Stimulated activated naive CD8-positive, alpha-beta T cell treated with anti-CD3 and anti-CD28 coated beads, Interleukin-15, amount 100 ng/mL, for 72 hours (primary cell): ENCODE measurements around the gene PEG3.
A peak's percentile ranks its signal among the peaks of the same experiment; 100 is the strongest.

Experiments used
- ATAC-seq: fragments of 150-1000 bp; cut with Tn5 transposase; 2 replicates; pipeline ENCODE4 v1.10.0; 2021; ENCODE audit warnings: mild to moderate bottlenecking, moderate library complexity
- DNase-seq, 2 donors: peaks; one replicate each; pipeline ENCODE4 v3.0.0; 2021 to 2022
- H3K27ac Mint-ChIP-seq, 2 donors: one replicate each; pipeline ENCODE4 v1.8.0; 2022; ENCODE audit warnings: mild to moderate bottlenecking in 2 of 2, mixed read lengths in 2 of 2, moderate library complexity in 2 of 2
- H3K27me3 Mint-ChIP-seq: one replicate; pipeline ENCODE4 v1.8.0; 2022; ENCODE audit warnings: mixed read lengths
- H3K4me1 Mint-ChIP-seq: one replicate; pipeline ENCODE4 v1.8.0; 2022; ENCODE audit warnings: mild to moderate bottlenecking, mixed read lengths
- H3K4me3 Mint-ChIP-seq, 2 donors: one replicate each; pipeline ENCODE4 v1.8.0; 2022; ENCODE audit warnings: mild to moderate bottlenecking in 2 of 2, mixed read lengths in 2 of 2, moderate library complexity in 1 of 2
- H3K9me3 Mint-ChIP-seq, 2 donors: one replicate each; pipeline ENCODE4 v1.8.0; 2022; ENCODE audit warnings: mixed read lengths in 2 of 2

PEG3 gene

DNA sequence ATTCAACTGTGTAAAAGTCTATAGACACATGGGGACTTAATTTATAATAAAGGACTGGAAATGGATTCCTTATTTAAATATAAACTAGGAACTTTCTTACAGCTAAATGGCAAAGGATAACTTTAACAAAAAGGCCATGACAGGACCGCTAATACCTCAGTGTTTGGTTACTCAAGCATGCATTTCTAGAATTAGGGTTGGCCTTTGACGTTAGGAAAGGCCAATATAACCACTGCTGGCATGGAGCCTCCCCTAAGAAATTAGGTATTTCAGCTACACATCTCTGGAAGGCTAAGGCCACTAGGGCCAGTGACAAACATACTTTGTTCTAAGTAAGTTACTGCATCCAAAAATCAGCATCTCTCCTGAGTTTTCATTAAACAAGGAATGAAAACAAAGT, 9.3 kb downstream of the PEG3 start:
- ATAC-seq (no peak), DNase-seq (no peak)
- peaks cover 21 to 55% of the 10 kb centered on the region in 2 donors for H3K9me3 Mint-ChIP-seq
- H3K27ac Mint-ChIP-seq, result no peak overlapping the region
- no peak overlapping the region for H3K4me3 Mint-ChIP-seq
- H3K27me3 Mint-ChIP-seq, result no peaks in the 10 kb centered on the region
- no peaks in the 10 kb centered on the region for H3K4me1 Mint-ChIP-seq

DNA sequence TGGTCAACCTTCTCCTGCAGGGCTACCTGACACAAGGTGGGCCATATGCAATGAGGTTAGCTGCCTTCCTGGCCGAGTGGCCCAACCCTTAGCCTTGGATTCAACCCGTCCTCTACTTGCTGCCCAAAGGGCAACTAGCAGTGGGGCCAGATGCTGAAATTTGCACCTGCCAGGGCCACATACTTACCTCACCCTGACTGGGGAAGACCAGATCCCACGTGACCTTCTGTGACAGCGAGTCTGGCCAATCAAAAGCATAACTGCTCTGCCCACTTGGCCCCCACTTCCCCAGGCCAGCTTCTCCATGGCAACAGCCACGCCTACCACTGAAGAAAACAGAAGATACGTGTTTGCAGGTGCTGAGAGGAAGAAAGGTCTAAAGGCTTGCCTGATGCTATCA, 10.9 kb downstream of the PEG3 start:
- ATAC-seq, result no peak
- H3K9me3 Mint-ChIP-seq, result peaks cover 9 to 49% of the 10 kb centered on the region in 2 donors
- H3K4me1 Mint-ChIP-seq, result no peaks in the 10 kb centered on the region
- no peaks in the 10 kb centered on the region for H3K27me3 Mint-ChIP-seq
- no peak for DNase-seq
- no peak overlapping the region for H3K4me3 Mint-ChIP-seq
- H3K27ac Mint-ChIP-seq, result no peak overlapping the region

- H3K27me3 Mint-ChIP-seq, result no peaks in the 10 kb centered on the region
- no peak overlapping the region for H3K27ac Mint-ChIP-seq
- DNase-seq (no peak), ATAC-seq (no peak)
- H3K4me1 Mint-ChIP-seq, result no peaks in the 10 kb centered on the region
- peaks cover 5 to 50% of the 10 kb centered on the region in 2 donors for H3K9me3 Mint-ChIP-seq
- H3K4me3 Mint-ChIP-seq, result no peak overlapping the region
These were observed 12.8 kb downstream of the PEG3 start for GRCh38 chr19:56827708-56828107.

DNA sequence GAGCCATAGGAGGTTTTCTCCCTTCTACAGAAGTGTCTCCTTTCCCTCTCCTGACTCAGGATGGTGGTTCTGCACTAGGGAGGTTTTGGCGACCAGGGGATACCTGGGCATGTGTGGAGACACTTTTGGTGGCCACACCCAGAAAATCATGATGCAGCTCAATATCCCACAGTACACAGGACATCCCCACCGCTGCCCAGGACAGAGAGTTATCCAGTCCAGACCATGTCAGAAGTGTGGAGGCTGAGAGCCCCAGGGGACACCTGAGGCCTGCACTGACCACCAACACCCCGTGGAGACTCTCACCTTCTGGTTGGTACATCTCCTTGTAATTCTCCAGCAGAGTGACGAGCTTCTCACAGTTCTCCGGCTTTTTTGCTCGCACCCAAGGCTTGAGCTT, 16.6 kb downstream of the PEG3 start:
- ATAC-seq, result no peak
- DNase-seq, result no peak
- Mint-ChIP-seq H3K4me1 (no peaks in the 10 kb centered on the region), H3K27ac (peak overlapping the region in 1 of 2 donors; percentile 38), H3K4me3 (no peak overlapping the region), H3K27me3 (no peaks in the 10 kb centered on the region), H3K9me3 (peaks cover 12 to 76% of the 10 kb centered on the region in 2 donors)

DNA sequence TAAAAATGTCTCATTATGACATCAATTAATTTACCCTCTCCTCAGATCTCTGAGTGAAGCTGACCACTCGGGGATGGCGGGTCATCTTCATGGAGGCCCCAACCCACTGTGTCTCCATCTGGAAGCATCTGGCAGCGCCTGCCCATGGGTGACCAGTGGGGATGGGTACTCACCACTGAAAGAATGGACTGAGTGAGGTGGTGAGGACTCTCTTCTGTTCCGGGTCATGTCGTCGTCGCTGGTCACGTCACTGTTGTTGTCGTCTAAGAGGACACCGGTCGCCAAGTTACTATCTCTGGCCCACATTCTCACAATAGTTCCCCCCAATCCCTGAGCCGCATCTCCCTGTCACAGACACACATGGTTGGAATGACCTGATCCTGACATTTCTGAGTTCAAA, 17.1 kb downstream of the PEG3 start:
- Mint-ChIP-seq H3K27me3 (no peaks in the 10 kb centered on the region), H3K27ac (no peak overlapping the region), H3K4me1 (no peaks in the 10 kb centered on the region), H3K4me3 (no peak overlapping the region), H3K9me3 (peaks cover 16 to 78% of the 10 kb centered on the region in 2 donors)
- DNase-seq (no peak), ATAC-seq (no peak)

DNA sequence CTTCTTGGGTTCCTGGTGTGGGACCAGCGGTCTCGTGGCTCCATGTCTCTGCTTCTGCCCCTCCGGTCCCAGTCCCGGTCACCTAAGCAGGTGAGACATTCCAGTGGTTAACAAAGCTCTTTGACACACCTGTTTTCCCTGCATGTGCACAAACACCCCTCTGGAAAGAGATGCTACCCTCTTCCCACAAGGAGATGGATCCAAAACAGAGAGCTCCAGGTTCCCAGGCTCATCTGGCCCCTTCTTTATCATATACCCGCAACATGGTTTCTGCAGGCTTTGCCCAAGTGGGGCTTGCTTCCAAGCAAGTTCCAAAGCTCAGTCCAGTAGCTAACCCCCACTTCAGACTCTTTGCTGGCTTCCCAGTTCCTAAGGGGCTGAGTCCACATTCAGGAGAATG, 17.8 kb downstream of the PEG3 start:
- DNase-seq (no peak), ATAC-seq (no peak)
- no peaks in the 10 kb centered on the region for H3K4me1 Mint-ChIP-seq
- no peak overlapping the region for H3K4me3 Mint-ChIP-seq
- H3K27ac Mint-ChIP-seq, result no peak overlapping the region
- peaks cover 21 to 78% of the 10 kb centered on the region in 2 donors for H3K9me3 Mint-ChIP-seq
- no peaks in the 10 kb centered on the region for H3K27me3 Mint-ChIP-seq

GRCh38 chr19:56821675-56822074, 18.9 kb downstream of the PEG3 start:
- Mint-ChIP-seq H3K27ac (no peak overlapping the region), H3K9me3 (peaks cover 31 to 82% of the 10 kb centered on the region in 2 donors), H3K27me3 (no peaks in the 10 kb centered on the region), H3K4me3 (no peak overlapping the region), H3K4me1 (no peaks in the 10 kb centered on the region)
- no peak for ATAC-seq
- no peak for DNase-seq

GRCh38 chr19:56821209-56821608, 19.3 kb downstream of the PEG3 start:
- DNase-seq (no peak), ATAC-seq (no peak)
- H3K4me1 Mint-ChIP-seq, result no peaks in the 10 kb centered on the region
- peaks cover 34 to 82% of the 10 kb centered on the region in 2 donors for H3K9me3 Mint-ChIP-seq
- H3K27ac Mint-ChIP-seq, result no peak overlapping the region
- no peak overlapping the region for H3K4me3 Mint-ChIP-seq
- no peaks in the 10 kb centered on the region for H3K27me3 Mint-ChIP-seq

DNA sequence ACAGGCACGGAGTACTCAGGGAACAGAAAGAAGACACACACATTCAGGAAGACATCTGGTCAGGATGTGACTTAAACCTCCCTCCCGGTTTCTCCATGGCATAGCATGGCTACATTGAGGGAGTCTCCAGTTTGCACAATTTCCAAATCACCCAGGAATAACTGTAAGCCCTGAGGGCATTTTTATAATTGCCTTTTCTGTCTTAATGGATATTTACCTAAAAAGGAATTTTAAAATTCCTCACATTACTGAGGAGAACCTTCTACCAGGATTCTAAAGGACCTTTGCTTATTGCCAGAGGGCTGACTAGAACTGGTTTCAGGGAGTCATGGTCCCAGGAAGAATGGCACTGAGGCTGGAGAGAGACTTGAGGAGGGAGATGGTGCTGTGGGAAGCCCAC, 21.4 kb downstream of the PEG3 start:
- no peak for DNase-seq
- no peak overlapping the region for H3K4me3 Mint-ChIP-seq
- H3K9me3 Mint-ChIP-seq, result peaks cover 38 to 90% of the 10 kb centered on the region in 2 donors
- H3K4me1 Mint-ChIP-seq, result no peaks in the 10 kb centered on the region
- H3K27me3 Mint-ChIP-seq, result no peaks in the 10 kb centered on the region
- H3K27ac Mint-ChIP-seq, result no peak overlapping the region
- ATAC-seq, result no peak

DNA sequence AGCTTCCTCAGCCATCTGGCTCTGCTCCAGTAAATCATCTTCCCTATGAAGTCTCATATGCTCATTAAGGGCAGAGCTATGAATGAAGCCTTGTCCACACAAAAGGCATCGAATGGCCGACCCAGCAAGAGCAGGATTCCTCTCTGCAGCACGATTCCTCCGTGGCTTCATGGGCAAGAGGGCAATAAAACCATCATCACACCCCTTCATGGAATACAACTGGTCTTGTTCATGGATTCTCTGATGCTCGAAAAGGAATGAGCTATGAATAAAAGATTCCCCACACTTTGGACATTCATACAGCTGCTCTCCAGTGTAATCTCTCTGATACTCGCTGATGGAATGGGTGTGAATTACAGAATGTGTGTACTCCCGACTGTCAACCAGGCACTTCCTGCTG, 25.9 kb downstream of the PEG3 start:
- no peaks in the 10 kb centered on the region for H3K4me1 Mint-ChIP-seq
- peaks cover 40 to 78% of the 10 kb centered on the region in 2 donors for H3K9me3 Mint-ChIP-seq
- no peak overlapping the region for H3K27ac Mint-ChIP-seq
- H3K4me3 Mint-ChIP-seq, result no peak overlapping the region
- no peaks in the 10 kb centered on the region for H3K27me3 Mint-ChIP-seq
- no peak for ATAC-seq
- no peak for DNase-seq

GRCh38 chr19:56813531-56813930, 27.0 kb downstream of the PEG3 start:
- H3K27ac Mint-ChIP-seq, result no peak overlapping the region
- no peak overlapping the region for H3K4me3 Mint-ChIP-seq
- ATAC-seq (no peak), DNase-seq (no peak)
- peaks cover 29 to 70% of the 10 kb centered on the region in 2 donors for H3K9me3 Mint-ChIP-seq
- no peaks in the 10 kb centered on the region for H3K4me1 Mint-ChIP-seq
- no peaks in the 10 kb centered on the region for H3K27me3 Mint-ChIP-seq

- DNase-seq, result no peak
- Mint-ChIP-seq H3K9me3 (peaks cover 17 to 63% of the 10 kb centered on the region in 2 donors), H3K4me1 (no peaks in the 10 kb centered on the region), H3K27me3 (no peaks in the 10 kb centered on the region), H3K4me3 (no peak overlapping the region), H3K27ac (no peak overlapping the region)
- no peak for ATAC-seq
These were observed 29.0 kb downstream of the PEG3 start for GRCh38 chr19:56811480-56811879.

- ATAC-seq, result no peak
- H3K9me3 Mint-ChIP-seq, result peaks cover 25 to 65% of the 10 kb centered on the region in 2 donors
- DNase-seq, result no peak
- no peaks in the 10 kb centered on the region for H3K27me3 Mint-ChIP-seq
- H3K4me1 Mint-ChIP-seq, result no peaks in the 10 kb centered on the region
- no peak overlapping the region for H3K4me3 Mint-ChIP-seq
- no peak overlapping the region for H3K27ac Mint-ChIP-seq
These were observed 30.3 kb downstream of the PEG3 start for GRCh38 chr19:56810260-56810659.

DNA sequence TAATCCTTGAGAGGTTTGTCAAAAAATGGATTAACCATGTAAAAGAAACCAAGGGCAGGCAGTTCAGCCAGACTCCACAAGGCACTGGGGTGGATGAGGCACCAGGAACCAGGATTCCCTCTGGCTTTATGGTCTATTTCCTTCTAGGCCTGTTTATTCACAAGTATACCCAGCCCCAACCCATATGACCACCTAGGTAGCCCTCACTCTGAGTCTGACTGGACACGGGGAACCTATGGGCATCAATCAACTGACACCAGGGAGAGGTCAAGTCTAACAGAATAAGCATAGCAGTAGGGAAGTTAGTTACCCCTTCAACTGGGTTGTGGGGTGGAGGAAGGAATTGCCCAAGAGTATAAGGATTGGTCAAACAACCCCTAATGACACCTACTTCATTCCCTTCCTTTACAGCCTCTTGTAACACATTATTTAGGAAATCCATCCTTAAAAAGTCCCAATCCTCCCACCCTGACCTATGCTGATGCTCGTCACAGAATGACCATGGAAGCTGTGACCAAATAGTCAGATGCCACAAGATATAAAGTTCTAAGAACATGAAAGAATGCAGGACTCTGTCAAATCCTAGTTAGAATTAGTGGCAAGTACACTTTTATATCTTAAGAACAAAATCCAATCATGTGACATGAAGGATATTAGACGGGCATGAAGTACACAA, 31.7 kb downstream of the PEG3 start:
- Mint-ChIP-seq H3K27ac (no peak overlapping the region), H3K27me3 (no peaks in the 10 kb centered on the region), H3K4me1 (no peaks in the 10 kb centered on the region), H3K4me3 (no peak overlapping the region), H3K9me3 (peaks cover 23 to 63% of the 10 kb centered on the region in 2 donors)
- no peak for DNase-seq
- no peak for ATAC-seq

DNA sequence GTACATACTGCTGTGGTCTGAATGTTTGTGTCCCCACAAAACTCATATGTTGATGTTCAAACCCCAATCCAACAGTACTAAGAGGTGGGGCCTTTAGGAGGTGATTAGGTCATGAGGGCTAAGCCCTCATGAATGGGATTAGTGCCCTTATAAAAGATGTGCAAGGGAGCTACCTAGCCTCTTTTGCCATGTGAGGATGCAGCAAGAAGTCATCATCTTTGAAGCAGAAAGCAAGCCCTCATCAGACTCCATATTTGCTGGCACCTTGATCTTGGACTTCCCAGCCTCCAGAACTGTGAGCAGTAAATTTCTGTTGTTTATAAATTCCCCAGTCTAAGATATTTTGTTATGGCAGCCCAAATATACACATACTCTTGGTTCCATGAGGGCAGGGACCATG, 33.9 kb downstream of the PEG3 start:
- Mint-ChIP-seq H3K27ac (no peak overlapping the region), H3K9me3 (peaks cover 19 to 54% of the 10 kb centered on the region in 2 donors)
- ATAC-seq, result no peak

More for the DNA sequence above, 33.9 kb downstream of the PEG3 start:
- Mint-ChIP-seq H3K4me1 (no peaks in the 10 kb centered on the region), H3K27me3 (no peaks in the 10 kb centered on the region), H3K4me3 (no peak overlapping the region)
- no peak for DNase-seq
